ENCODE data around the gene TMEM108. TPM values are rescaled to one million over a fixed set of nuclear protein-coding genes. Genes with fewer than 3 reads are reported as not detected.

Gene TMEM108
- polyA plus RNA-seq, 3 donors: 1.9 to 2.0 (median 2.0) TPM

DNA sequence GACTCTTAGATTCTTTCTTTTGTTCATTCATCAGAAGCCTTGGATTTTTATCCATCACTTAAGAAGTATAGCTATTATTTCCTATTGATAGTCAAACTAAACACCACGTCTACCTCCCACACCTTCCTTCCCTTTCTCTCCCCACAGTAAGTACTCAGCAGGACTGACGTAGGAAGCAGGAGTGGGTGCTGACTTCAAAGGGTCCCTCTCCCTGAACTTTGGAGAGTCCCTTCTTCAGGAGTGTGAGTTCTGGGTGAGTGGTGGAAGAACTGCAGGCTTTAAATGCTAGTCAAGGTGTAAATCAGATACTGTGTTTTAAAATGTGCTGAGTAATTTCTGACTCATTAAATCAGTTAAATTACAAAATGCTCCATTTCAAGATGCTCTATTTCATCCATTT, 235.2 kb downstream of the TMEM108 start:
- DNase-seq: no peak

- DNase-seq: no peak
Measured at GRCh38 chr3:133274477-133274876, 236.3 kb downstream of the TMEM108 start.

DNA sequence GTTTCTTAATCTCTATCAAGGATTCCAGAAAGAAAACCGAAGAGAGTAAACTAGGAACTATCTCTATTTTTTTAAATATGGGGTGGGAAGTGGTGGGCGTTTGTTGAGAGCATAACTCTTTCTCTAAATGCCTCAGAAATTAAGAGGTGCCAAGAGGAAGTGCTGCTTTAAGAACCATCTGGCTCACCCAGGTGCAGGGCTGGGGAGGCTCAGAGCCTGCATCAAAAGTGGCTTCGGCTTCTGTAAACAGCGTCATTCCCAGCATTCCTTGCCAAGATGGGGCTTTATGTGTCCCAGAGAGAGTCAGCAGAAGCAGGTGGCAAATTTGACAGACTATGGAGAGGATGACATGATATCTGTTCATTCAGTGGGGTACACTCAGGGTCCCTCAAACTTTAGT, 238.4 kb downstream of the TMEM108 start:
- DNase-seq: no peak

- no peak for DNase-seq
Measured at GRCh38 chr3:133277813-133278212, 239.6 kb downstream of the TMEM108 start.

DNA sequence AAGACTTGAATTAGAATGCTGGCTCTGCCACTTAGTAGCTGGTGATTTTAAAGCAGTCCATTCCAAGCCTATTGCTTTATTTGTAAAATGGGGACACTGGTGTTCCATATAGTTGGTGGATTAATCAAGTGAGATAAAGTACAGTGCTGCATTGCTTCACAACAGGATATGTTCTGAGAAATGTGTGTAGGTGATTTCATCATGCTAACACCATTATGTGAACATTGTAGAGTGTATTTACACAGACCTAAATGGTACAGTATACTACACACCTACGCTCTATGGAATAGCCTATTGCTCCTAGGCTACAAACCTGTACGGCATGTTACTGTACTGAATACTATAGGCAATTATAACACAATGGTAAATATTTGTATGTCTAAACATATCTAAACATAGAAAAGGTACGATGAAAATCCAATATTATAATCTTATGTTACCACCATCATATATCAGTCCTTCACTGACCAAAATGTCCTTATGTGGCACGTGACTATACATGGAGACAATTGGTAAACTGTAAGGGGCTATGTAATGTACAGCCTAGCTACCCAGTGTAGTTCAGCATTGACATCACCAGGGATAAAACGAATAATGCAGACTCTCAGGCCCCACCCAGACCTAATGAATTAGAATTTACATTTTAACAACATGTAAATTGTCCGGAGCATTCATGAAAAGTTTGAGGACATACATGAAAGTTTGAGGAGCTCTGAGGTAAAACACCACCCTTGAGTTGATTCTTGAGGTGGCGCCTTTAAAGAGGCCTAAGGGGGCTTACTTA, 240.3 kb downstream of the TMEM108 start:
- DNase-seq: no peak

- DNase-seq: peak; percentile 28
Measured at GRCh38 chr3:133280586-133280985, 242.4 kb downstream of the TMEM108 start.

DNA sequence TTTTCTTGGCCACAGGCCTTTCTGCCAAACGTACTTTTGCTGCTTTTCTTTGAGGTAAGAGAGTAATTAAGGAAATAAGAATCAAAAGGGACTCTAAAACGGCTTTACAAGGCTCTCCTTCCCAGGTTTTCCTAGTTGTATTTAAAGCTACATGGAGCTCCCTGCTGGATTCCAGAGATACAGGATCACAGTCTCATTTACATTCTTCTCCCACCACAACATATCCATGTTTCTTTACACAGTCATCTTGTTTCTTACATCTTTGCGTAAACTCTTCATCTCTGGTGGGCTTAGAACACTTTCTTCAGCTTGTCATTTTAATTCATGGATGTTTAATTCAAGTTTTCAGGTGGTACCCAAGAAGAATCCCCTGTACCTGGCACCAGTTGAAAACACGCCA, 244.0 kb downstream of the TMEM108 start:
- DNase-seq: no peak

DNA sequence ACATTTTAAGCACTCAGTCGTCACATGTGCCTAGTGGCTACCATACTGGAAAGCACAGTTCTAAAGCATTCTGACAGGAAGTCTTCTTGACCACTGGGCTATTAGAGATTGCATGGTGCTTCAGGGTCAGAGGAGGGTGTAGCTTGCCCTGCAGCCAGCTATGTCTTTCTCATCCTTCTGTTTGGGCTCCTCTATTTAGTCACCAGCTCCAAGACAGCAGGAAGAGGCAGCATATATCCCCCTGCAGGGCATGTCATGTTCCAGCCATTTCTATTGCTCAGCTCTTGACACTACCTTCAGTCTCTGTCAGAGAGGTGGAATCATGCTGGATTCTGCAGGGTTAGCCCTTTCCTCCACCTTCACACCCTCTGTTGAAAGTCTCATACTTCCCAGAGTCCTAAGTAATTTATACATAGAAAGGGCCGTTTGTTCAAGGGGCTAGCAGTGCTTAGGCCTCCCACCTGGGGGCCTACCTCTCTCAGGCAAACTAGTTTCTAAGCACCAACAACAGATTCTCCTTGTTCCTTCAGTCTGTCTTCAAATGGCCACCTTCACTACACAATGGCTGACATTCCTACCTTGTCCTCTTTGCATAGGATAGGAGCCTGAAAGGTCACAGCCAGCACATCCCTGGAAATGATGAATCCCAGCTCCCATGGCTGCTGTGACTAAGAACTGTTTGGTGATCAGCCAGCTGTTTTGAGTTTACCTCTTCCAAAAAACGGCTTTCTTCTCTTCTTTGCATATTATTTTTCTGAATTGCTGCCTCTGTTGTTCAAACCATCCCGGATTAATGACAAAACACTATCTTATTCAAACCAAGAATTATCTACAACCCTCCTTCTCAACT, 246.0 kb downstream of the TMEM108 start:
- DNase-seq: no peak

DNA sequence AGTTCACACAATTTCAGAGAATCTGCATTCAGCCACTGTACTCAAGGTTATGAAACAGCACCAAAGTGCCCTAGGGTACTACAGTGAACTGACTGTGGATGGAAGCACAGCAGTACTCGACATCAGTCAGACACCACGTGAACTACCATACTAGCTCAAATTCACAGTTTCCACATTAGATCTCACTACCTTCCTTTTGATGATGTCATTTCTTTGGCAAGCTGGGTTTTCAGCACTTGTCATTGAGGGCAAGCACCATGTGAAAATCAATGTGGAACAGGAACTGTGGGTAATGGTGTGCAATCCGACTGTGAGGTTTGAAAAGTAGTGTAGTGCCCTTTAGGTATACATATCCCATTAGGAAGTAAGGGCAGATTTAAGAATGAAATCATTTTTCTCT, 251.1 kb downstream of the TMEM108 start:
- DNase-seq: no peak

DNA sequence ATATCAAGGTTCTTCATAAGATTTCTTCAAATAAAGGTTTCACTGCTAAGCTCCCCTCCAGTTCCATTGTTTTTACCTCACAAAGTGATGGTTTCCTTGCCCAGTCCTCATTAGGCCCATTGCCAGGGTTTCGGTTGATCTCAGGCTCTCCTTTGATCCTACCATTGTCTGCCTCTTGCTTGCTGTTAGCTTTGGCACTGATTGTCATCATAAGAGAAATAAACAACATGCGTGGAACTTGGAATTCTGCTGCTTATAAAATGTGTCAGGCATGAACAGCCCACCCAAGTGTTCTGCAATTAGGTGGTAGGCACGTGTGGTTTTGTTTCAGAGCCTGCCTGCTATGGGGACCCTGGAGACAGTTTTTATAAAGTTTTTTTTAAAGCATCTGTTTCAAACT, 254.1 kb downstream of the TMEM108 start:
- DNase-seq: no peak

- no peak for DNase-seq
Measured at GRCh38 chr3:133293397-133294110, 255.4 kb downstream of the TMEM108 start.

- DNase-seq: no peak
Measured at GRCh38 chr3:133294253-133294652, 256.1 kb downstream of the TMEM108 start.

GRCh38 chr3:133295199-133295901, 257.2 kb downstream of the TMEM108 start:
- no peak for DNase-seq

DNA sequence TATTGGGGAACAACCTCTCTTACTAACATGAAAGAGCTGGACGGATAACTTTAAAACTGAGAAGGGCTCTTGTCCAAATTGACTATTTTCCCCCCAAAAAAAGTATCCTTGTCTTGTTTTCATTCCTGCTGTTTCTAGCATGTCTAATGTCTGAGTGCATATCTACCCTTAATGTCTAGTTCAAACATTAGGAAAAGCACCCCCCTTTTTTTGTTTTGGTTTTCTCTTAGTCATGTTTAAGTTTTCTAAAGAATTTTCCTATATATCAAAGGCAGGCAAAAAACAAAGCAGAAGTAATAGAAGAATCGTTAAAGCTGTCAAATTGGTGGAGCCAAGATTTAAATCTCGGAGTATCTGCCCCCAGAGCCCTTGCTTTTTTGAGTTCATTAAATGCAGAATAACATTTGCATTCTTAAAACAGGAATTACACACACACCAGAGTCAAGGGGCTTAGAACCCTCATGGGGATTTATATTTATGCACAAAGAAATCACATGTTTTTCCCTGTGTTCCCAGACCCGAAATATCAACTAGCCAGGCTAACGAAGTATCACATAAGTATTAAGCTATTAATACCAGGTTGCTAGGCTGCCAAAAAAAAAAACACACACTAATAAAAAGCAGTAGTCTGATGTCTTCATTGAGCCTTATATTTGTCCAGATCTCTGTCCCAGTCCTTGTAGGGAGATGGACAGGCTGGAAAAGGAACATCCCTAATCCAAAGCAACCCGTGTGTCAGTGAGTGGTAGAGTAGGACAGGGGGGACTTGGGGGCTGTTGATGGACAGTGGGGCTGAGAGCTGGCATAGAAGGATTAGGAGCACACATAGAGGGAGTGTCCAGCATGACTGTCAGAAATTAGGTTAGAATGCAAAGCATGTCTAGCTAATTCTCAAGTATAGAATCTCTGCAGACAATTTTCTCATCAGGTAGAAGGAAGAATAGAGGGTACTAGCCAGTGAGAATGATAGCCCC, 258.0 kb downstream of the TMEM108 start:
- peak; percentile 19 for DNase-seq

- no peak for DNase-seq
Measured at GRCh38 chr3:133296981-133297380, 258.8 kb downstream of the TMEM108 start.

- DNase-seq: no peak
Measured at GRCh38 chr3:133300102-133300501, 261.9 kb downstream of the TMEM108 start.

DNA sequence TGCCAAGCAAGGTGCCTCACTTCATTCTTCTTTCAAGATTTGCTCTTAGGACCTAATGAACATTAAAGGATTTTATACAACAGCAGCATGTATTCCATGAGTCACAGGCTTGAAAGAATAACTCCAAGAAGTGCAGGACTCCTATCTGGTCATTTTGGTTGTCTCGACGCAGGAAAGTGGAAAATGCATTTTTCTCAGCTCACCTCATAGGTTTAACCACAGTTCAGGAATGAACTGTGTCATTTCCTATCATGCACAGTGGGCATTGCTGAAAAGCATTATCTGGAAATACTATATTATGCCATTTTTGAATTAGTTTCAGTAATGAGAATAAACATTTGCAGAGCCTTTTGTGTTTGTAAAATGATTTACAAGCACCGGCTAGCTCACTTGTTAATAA, 263.0 kb downstream of the TMEM108 start:
- DNase-seq: no peak

DNA sequence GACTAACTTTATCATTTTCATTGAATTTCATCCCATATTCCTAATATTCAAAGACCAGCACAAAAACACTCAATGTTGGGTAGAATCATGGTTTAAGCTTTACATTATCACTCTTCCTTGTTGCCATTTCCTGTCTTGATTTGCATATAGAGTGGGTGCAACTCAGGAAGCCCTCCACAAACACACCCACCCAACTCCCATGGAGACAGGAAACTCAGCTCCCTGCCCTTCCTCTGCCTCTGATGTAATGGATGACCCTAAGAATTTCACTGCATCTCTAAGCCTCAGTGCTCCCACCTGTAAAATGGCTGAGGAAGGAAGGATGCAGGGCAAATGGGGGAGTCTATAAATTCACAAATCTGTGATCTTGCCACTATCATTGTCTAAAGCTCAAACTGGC, 263.5 kb downstream of the TMEM108 start:
- DNase-seq: no peak

GRCh38 chr3:133303430-133303829, 265.2 kb downstream of the TMEM108 start:
- no peak for DNase-seq

GRCh38 chr3:133317866-133318265, 279.7 kb downstream of the TMEM108 start:
- DNase-seq: no peak

DNA sequence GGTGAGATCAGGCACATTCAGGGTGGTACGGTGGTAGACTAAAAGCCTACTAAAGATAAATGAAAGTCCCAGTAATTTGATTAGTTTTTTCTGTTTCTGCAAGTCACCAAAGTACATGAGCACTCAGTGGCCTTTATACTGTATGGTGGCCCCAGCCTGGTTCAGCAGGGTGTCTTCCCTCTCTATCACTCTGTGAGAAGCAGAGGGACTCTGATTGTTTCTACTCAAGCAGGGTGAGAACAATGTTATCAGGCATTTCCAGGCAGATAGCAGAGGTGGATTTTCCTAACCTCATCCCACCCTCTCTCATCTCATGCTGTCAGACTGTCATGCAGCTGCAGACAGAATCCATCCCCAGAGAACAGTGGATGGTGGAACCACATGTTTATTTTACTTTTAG, 290.2 kb downstream of the TMEM108 start:
- no peak for DNase-seq
